SW 1271 (cell line): Measurements from ENCODE around the gene TEKT1.

ENCODE experiments used
- DNase-seq, 2 experiments: peaks; one replicate each; lab custom pipeline; 2025; lab: John Stamatoyannopoulos, UW

Gene TEKT1

DNA sequence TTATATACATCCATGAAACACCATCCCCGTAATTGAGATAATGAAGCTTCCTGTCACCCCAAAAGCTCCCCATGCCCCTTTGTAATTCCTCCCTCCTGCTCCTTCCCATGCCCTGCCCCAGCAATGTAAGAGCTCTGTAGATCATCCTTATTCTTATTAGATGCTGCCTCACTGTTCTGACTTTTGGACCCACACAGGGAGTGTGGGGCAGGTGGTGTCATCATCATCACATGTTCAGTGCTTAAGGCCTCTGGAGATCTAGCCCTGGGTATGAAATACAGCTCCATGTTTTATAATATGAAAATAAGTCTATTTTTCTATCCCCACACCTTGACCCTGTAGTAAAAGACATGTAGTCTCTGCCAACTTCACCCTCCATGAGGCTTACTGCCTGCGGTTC, 73.8 kb downstream of the TEKT1 start:
- no peak for DNase-seq

DNA sequence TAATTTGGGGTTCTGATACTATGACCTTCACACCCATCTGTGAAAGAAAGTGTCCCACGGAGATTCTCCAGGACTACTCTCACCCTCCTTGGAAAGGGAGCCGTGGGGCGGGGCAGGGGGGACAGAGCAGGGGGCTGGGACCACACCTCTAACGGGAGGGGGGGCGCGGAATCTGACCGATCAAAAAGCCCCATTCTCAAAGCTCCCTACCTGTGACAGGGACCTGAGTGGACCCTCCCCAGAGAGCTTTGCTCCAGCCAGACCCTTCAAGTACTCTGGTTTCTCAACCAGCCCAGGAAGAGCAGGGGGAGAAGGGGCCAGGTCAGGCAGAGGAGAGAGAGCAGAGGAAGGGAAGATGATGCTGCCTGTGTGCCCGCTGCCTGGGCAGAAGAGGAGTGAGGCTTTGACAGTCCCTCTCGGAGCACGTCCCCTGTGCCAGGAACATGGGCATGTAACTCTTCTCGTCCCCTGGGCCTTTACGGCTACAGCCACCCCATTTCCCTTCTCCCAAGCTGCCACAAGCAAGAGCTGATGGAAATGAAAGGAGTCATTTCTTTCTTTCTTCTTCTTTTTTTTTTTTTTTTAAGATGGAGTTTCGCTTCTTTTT, 75.0 kb downstream of the TEKT1 start:
- no peak for DNase-seq

DNA sequence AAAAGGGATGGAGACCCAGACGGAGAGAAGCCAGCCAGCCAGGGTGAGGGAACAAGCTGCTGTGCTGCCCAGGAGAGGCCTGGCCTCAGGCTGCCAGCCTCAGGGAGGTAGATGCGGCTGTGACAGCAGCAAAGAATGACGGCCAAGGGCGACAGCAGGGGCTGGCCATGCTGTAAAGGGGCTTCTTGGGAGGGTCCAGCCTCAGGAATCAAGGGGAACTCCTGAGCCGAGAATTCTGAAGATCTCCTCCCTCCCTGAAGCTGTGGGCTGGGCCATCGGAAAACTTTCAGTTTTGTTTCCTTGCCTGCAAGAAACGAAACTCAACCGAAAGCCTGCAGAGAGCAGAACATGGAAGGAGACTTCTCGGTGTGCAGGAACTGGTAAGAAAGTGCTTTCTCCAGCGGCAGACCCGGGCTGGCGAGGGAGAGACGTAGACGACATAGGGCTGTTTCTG, 75.8 kb downstream of the TEKT1 start, which contains the start of gene XAF1:
Gene XAF1, plus strand, starts transcription at position 316 of the 454 bp plus-strand sequence. Its CDS starts 33 bp downstream, at position 349.
- DNase-seq = no peak

DNA sequence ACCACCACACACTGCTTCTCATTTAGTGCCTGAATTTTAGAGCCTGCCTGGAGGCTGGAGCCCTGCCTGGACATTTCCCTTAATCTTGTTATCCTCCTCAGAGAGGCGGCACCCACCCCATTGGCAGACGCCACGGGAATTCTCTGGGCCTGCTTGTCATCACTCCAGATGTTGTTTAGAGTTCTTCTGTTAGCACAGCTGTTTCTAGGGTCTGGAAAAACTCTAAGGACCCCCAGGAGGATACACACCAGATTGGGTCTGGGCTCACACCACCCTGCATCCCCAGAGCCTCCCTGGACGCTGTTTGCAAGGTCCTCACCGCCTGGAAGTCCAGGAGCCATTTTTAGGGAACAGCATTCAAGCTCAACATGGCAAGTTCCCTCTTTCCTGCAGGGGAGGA, 76.2 kb downstream of the TEKT1 start:
- DNase-seq = no peak

DNA sequence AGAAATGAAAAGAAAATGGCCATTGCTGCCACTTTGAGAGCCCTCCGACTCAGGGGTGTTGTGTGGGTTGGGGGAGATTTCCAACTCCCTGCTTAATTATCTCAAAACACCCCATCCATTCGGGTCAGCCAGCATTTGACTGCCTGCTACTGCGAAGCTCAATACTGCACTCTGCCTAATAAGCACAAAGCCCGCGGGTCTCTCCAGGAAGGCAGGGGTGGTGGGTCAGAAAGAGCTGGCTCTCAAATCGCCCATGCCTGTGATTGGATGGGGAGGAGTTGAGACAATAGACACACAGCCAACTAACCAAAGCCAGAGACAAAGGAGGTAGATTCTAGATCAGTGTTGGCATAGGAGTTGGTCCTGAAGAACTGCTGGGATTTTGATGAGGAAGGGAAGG, 78.0 kb downstream of the TEKT1 start:
- DNase-seq = no peak

DNA sequence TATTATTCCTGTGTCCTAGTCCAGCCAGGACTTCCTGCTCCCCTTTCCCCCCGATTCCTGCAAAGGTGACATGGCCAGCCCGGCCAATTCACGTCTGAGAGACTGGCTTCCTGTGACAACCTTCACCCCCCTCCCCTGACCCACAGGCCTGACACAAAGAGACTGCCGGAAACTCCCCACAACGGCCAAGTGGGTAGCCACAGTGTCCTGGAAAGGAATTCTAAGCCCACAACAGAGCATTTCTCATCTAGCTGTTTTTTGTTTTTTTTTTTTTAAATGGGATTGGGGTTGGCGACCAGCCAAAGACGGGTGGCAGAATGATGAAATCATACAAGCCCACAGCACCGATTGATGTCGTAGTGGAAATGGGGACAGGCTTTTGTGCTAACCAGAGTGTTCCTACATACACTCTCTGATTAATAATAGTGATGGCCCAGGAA, 78.5 kb downstream of the TEKT1 start:
- DNase-seq = peak in 1 of 2 experiments; percentile 17

DNA sequence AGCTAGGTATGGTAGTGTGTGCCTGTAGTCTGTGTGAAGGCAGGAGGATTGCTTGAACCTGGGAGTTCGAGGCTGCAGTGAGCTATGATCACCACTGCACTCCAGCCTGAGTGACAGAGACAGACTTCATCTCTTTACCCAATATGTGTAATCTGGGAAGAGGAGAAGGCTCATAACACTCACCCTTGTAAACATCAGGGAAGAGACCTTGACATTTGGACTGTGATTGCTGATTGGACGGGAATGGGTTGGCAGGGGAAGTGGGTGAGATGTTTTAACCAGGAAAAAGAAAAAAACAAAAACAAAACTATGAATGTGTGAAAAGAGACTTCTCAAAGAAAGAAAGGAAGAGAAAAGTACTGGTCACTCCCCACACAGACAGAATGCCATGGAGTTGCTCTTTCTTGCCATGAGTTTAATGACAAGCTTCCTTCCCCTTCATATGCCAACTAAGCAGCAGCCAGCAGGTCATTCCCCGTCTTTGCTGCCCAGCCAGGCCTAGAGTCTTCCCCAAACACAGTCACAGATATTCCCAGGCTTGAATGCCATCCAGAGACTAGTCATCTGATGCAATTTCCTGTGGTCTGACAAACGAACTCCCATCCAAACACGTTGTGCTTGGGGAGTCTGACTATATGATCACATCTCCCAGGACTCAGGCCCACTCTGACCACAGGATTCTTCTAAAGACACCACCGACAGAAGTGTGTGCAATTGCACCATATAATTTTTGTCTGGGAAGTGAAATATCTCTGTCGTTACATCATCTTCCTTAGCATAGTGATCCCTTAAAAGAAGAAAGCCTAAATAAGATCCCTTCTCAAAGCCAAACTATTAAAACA, 79.2 kb downstream of the TEKT1 start:
- peak; percentile 28 to 48 for DNase-seq

DNA sequence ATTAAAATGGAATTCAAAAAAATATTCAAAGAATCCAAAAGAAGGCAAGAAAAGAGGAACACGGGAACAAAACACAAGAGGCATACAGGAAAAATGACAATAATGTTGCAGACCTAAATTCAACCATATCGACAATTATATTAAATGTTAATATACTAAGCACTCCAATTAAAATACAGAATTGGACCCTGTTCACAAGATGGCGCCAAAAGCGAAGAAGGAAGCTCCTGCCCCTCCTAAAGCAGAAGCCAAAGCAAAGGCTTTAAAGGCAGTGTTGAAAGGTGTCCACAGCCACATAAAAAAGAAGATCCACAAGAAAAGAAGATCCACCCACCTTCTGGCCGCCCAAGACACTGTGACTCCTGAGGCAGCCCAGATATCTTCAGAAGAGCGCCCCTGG, 82.0 kb downstream of the TEKT1 start:
- no peak for DNase-seq

DNA sequence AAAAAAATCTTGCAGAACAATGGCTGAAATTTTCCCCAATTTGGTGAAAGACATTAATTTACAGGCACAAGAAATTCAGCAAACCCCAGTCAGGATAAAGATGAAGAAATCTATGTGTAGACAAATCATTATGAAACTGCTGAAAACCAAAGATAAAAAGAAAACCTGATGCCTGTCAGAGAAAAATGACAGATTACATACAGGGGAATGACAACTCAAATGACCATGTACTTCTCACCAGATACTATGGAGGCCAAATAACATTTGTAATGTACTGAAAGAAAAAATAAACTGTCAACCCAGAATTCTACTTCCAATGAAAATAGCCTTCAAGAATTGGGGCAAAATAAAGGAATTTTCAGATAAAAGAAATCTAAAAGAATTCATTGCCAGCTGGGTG, 82.9 kb downstream of the TEKT1 start:
- DNase-seq = no peak
